Activated CD8-positive, alpha-beta memory T cell treated with anti-CD3 and anti-CD28 coated beads for 24 hours (primary cell): ENCODE results near the gene PAX5.

Experiments
- DNase-seq: peaks from one replicate; pipeline ENCODE4 v3.0.0-alpha.2; 2020

PAX5 gene

DNA sequence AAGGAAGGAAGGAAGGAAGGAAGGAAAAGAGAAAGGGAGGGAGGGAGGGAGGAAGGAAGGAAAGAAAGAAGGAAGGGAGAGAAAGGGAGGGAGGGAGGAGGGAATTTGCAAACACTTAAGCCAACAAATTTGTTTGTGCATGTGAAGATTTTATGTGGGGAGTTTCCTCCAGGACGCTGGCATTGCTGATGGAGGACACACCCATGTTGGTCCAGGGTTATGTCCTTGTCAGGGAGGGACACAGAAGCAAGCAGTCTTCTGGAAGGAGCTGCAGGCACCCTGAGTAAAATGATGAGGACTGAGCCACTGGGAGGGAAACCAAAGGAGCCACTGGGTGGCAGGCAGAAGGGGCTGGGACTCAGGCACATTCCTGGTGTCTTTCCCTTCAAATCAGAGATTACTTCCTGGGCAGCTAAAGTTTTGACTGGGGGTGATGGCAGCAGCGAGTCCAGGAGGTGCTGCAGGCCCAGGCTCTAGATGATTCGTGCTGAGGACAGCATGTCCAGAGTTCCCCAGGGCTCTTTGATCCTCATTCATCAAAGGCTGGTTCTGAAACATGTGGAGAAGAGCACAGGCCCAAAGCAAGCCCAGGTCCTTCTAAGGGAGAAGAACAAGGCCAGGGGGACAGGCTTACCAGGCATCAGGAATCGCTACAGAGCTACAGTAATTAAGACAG is 109.2 kb downstream of the PAX5 start:
- DNase-seq: no peak

DNA sequence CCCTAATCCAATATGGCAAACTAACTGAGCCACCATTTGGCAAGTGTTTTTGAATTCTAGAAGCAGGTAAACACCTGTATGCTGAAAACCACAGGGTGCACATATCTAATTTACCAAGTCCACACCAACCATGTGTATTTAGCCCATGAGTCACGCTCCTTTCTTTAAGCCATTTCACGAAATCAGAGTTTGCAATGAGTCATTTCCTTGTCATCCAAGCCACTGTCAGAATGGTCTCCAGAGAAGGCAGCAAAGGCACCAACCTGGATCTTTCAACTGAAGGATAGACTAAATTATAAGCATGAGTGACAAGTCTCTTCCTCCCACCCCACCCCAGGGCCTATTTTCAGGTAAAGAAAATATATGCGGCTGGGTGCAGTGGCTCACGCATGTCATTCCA is 110.0 kb downstream of the PAX5 start:
- no peak for DNase-seq

DNA sequence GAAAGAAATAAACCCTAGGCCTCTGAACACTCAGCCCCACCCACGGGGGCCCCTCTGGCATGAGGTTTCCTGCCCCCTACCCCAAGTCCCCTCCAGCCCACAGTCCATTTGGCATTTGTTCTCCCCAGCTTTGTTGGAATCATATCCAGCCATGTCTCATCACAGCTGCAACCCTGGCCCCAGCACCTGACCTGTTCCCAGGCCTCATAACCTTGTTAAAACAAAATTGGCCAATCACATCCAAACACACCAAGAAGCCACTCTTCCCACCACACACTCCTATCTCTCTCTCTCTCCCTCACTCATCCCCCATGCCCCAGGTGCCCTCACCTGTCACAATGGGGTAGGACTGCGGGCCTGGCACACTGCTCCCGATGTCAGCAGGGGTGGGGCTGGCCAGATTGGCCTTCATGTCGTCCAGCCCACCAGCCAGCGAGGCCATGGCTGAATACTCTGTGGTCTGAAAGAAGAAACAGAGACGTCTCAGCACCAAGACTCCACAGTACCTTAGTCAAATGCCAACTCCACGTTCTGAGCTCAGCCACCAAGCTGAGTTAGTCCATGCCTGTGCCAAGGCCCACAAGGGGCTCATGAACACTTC is 110.9 kb downstream of the PAX5 start:
- no peak for DNase-seq

DNA sequence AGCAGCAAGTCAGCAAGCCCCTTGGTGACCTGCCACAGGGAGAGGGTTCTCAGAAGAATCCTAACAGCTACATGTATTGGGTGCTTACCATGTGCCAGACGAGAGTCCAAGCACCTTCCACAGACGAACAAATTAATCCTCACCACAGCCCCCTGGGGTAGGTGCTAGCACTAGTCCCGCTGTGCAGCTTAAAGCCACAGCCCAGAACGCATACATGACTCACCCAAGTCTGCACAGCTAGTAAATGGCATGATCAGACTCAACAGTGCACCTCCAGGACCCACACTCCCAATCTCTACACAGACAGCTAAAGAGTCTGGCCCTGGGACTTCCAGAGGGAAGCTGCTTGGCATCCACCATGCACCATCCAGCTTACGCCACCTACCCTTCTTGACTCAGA is 111.5 kb downstream of the PAX5 start:
- DNase-seq: no peak

DNA sequence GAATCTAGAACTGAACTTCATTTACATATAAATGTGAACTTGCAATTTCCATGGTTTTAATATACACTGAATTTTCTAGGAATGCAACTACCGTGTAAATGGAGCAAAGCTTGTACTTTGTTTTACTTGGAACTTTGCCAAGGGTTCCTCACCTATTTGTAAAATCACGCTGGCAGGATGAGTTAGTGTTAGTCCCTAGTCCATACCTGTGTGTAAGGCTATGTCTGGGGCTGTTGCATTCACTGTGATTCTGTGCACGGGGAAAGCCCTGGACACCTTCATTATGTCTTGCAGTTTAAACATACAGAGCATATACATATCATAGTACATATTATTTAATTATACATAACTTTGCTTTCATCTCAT is 119.9 kb downstream of the PAX5 start:
- no peak for DNase-seq

DNA sequence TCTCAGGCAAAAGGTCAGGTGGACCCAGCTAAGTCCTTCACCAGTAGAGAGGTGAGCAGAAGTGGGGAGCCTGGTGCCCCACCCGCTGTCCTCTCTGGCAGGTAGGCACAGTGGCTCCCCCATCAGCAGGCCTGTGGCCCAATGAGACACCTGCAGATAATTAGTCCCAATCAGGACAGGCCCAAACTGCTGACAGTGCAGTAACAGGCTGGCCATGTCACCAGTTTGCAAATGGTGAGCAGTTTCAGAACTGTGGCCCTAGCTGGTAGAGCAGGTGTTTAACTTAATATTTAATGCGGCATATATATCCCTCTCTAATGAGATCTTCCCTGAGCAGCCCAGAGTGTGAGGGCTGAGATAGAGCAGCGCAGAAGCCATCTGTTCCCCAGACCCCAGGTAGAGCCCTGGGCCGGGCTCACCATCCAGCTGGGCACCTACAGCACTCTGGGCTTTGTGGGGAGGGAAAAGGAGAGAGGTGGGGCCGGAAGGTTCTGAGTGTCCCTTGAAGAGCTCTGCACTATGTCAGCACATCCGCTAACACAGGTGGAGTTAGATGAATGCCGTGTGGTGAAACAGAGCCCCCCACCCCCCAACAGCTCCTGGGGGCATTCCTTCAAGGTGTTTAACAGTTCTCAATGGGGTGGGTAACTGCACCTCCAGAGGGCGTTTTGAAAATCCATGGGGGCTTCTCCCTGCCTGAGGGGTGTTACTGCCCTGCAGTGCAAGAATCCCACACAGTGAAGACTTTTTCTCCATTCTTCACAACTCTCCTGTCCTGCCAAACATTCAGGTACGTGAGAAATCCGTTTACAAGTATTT is 120.5 kb downstream of the PAX5 start:
- DNase-seq: no peak

DNA sequence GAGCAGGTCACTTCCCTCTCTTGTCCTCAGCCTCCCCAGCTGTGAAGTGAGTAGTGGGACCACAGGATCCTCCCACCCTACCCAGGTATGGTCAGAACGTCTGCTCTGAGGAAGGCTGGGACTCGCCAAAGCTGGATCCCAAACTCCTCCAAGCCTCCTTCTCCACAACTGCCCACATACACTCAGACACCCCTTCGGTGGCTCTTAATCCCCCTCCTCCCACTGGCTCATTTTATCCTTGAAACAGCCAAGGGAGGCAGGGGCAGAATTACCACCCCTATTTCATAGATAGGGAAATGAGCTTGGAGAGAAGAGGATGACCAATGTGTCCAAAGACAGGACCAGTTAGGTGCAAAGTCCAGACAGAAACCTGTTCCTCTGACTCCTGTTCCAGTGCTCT is 121.4 kb downstream of the PAX5 start:
- no peak for DNase-seq

DNA sequence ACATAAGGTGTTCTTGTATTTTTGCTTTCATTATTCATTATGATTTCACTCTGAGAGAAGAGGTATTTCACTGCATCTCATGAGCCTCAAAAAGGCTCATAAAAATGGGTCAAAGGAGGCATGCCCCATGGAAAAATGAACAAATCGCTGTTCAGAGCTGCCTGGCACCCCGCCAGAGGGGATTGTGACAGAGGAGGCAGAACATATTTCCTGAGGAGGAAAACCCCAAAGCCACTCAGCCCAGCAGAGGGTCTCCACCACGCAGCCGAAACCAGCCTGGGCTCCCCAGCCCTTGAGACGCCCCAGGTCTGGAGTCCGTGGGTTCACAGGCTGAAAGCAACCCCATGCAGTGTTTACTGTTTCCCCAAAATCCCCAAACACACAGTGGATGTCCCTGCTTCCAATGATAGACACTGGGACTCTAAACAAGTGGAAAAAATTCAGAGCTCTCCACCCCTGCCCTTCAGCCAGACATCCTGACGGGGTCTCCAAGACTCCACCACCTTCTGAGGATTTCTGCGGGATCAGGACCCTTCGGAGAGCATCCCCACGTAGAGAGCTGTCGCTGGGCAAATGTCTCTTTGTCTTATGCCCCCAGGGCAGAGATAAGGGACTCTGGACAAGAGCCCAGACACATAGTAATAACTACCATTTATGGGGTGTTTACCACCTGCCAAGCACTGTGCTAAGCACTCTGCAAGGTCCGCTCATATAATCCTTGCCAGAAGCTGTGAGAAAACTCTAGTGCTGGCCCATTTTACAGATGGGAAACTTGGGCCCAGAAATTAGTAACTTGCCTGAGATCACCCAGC is 122.3 kb downstream of the PAX5 start:
- DNase-seq: no peak

DNA sequence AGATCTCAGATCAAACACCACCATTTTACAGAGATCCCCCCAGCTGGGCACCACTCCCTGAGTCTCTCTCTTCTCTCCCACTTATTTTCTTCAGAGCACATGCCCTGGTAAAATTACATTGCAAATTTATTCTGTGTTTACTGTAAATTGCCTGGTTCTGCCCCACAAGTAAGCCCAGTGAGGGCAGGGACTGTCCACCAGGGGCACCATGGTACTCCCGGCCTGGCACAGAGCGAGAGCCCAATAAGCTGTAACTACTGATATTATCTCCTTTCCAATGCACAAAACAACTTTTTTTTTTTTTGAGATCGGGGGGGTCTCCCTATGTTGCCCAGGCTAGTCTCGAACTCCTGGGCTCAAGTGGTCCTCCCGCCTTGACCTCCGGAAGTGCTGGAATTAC is 123.0 kb downstream of the PAX5 start:
- no peak for DNase-seq

DNA sequence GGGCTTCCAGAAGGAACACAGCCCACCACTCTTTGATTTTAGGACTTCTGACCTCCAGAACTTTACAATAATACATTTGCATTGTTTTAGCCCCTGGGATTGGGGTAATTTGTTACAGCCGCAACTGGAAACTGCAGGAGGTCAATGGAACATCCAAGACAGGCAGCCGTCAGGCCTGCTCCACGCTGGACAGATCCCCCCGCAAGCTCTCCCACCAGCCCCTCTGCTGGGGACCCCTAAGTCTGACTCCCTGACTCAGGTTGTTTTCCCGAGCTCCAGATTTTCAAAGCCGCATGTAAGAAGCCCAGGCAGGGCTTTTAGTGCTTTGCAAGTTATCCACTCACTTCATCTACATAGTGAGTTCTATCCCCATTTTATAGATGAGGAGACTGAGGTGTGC is 127.6 kb downstream of the PAX5 start:
- no peak for DNase-seq

DNA sequence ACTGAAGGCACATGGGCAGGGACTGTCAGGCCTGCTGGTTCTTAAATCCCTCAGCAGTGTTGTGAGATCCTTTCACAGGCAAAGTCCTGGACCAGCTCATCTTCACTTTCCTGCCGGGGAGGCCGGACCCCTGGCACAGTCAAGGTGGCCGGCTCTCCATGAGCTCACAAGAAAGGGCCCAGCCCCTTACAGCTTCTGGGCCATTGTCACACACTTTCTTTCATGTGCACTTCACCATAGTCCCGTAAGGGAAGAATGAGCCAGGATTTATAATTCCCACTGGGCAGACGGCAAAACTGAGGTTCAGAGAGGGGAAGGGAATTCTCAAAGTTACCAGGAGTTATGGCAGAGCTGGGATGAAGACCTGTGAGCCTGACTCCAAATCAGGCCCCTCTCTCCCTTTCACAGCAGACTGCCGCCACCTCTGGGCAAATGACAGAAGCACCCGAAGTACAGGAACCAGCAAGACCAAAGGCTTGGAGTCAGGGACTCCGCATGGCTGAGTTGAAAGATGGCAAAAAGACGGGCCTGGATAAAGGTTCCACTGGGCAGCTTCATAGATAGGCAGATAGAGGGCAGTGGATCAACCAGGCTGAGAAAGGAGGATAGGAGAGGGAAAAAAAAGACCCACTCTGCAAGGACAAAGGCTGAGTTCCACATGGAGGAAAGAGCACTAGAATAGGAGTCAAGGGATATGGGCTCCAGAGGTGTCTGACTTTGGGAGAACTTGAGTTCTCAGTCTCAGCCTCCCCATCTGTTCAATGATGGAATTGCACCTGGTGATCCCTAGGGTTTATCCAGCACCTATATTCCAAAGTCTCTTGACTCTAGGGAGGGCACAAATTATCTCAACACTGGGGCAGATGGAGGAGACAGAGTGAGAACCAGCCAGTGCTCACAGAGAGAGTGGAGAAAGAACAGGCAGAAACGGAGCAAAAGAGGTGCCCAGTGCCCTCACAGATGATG is 128.7 kb downstream of the PAX5 start:
- peak; percentile 21 for DNase-seq

DNA sequence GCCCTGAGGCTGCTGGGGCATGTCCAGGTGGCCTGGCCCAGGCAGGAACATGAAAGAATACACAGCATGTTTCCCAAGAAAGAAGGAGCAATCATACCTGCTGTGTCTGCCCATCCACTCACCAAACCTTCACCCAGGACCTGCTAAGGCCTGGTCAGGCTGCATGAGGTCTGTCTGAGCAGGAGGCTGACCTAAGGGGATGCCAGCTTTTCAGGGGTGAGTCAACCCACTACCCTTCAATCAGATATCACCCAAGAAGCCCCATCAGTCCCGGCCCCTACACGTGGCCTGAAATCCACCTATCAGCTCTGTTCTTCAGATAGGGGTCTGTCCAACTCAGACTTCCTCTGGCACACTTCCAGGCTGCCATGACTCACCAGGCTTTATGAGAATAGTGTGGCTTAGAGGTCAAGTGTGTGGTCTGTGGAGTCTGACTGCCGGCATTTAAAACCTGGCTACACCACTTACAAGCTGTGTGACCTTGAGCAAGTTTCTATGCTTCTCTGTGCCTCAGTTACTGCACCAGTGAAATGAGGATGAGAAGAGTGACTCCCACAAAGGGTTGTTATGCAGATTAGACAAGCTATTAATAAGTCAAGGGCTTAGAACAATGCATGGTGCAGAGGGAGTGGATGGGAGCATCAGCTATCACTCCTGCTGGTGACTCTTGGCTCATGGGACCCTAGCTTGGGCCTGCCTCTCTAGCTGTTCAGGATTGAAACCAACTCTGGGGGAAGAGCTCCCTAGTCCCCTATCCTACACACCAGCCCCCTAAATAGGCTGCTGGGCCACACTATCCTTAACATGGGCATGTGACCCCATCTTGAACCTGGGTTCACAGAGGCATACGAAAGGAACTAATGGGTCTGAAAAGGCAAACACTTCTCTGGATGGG is 130.3 kb downstream of the PAX5 start:
- DNase-seq: peak; percentile 65

DNA sequence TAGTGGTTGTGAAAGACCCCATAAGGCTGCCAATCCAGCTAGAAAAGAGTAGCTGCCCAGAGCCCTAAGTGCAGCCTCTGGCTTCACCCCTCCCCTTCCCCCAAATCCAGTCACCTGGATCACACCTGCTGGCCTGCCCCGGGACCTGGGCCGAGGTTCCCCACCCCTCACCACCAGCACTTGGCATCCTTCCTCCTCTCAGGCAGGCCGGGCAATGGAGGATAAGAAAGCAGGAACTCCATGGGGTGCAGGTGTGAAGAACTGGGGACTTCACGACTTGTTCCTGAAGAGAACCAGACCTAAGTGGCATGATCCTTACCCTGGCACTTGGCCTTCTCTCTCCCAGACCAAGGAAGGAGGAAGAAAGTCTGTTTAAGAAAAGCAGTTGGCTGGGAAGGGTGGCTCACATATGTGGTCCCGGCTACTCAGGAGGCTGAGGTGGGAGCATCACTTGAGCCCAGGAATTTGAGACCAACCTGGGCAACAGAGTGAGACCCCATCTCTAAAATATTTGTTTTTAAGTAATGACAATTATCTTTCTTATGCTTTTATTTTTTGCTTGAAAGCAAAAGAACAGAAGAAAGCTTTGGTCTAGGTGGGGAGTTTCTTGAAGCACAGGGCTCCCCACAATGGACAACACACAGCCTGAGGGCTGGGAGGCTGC is 131.1 kb downstream of the PAX5 start:
- no peak for DNase-seq

DNA sequence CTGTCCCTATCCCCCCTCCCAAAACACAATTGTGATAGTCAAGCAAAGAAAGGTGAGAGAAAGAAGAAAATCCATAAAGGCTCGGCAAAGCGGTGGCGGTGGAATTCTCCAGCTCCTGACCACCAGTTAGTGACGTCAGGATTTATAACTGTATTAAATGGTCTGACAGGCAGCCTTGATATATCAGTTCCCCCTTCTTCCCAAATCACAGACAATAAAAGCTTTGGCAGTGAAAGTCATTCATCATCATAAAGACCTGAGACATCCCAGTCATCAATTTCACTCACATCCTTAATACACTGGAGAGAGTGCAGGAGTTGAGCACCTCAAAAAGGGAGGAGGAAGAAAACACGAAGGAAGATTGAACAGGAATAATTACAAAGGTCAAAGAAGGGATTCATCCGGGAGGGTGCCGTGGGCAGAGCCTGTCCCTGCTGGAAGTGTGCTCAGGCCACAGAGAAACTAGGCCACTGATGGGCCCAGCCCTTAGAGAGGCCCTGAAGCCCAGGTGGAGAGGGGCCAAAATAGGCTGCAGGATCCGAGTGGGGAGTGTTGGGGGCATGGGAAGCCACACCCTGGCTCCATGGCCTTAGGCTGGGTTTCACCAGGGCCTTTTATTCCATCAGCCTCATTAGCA is 131.9 kb downstream of the PAX5 start:
- DNase-seq: no peak

DNA sequence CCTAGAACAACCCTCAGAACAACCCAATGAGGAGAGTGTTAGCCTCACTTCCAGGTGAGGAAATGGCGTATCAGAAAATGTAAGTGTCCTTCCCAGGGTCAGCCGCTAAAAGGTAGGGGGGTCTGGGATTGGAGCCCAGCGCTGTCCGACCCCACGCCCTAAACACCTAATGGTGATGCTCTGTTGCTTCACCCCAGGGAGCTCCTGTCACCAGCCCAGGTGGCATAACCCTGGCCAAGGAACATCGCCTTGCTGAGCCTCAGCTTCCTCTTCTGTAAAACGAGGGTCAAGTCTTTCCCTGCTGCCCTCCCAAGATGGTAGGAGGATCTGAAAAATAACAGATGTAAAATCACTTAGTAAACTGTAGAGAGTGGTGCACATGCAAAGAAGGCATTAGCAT is 132.5 kb downstream of the PAX5 start:
- no peak for DNase-seq

DNA sequence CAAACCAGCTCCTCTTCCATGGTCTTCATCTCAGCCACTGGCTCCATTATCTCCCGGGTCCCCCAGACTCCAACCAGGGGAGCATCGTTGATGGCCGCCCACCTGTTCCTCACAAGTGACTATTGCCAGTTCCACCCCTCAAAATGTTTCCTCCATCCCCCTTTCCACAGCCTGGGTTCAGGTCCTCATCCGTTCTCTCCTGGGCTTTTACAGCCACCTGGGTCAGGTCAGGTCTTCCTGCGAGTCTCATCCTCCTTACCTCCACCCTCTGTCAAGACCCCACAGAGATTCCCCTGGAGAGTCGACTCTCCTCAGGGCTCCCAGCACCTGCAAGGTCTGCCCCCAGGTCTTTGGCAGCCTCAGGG is 133.2 kb downstream of the PAX5 start:
- no peak for DNase-seq

DNA sequence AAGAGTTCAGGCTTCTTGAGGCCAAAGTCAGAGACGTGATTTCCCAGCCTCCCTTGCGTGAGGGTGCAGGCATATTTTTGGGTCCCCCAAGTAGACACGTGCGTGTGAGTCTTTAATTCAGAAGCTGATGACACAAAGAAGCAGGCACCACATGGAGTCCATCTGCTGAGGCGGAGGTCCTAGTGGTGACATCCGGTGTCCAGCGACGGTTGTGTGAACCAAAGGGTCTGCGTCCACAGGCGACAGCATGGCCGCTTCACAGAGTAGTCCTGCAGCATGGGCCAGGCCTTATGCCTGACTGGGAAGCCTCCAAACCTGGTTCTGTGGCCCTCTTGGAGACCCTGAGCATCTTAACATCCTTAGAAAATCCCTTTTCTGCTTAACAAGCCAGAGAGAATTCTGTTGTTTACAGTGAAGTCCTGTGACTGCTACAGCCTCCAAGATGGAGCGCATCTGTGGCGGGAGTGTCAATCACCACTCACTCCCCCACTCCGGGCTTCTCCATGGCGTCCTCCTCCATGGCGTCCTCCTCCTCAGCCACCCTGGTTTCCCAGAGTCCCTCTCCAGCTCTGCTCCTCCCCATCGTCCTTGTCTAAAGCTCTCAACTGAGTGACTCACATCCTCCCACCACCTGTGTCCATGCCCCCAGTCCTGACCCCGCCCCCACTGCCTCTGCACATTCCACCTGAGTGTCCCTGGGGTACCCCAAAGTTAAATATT is 133.8 kb downstream of the PAX5 start:
- DNase-seq: no peak

DNA sequence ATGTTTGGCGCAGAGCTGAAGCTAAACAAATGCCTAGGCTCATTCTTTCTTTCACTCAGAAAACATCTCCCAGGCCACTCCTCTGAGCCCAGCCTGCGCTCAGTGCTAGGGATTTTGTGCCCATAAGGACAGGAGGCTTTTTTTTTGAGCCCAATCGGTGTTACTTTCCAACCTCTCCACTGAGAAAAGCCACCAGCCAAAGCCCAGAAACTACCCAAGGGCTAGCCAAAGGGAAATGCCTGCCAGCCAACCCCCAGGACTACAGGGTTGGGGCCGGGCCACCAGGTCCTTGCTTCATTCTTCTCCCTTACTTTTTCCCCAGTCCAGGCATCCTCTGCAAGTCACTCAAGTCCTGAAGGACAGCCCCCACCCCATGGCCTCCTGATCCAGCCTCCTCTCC is 134.7 kb downstream of the PAX5 start:
- DNase-seq: no peak

DNA sequence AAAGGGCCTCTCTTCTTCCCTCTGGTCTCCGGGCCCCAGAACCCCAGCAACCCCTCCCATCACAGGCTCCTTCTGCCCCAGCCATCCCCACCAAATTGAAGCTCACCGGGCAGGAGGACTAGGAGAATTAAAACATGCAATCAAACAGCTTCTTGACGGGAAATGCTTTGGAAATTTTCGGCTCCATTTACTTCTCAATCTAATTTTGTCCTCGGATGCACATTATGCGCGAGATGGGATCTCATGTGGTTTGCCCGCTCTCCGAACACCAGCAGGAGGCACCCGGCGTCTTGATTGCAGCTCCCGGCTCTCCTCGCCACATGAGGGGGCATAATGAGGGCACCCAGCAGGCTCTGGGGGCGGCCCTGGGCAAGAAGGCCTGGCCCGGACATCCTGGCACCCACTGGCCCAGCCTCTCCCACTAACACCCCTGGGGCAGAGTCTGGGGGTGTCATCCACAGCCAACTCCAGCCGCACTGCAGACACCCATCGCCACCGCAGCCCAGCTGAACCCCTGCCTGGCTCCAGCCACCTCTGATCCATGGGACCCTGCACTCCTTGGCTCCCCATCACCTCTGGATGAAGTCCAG is 135.5 kb downstream of the PAX5 start:
- DNase-seq: no peak
